Stimulated activated CD4-positive, alpha-beta T cell treated with anti-CD3 and anti-CD28 coated beads, Interleukin-2, amount 100 ng/mL, for 4 hours (primary cell): ENCODE measurements around the gene SLF2.

Source experiments
- DNase-seq: peaks from one replicate; pipeline ENCODE4 v3.0.0-alpha.2; 2020; ENCODE audit warnings: low read depth

SLF2 gene

GRCh38 chr10:101000127-101000914 lies 87.6 kb downstream of the SLF2 start:
- no peak for DNase-seq

GRCh38 chr10:101000915-101001658 lies 88.3 kb downstream of the SLF2 start:
- DNase-seq: no peak

GRCh38 chr10:101001659-101002035 lies 88.9 kb downstream of the SLF2 start:
- DNase-seq: no peak

- DNase-seq: no peak
Observed at GRCh38 chr10:101002456-101002855, 89.7 kb downstream of the SLF2 start.

- no peak for DNase-seq
Observed at GRCh38 chr10:101003639-101004206, 91.0 kb downstream of the SLF2 start.

GRCh38 chr10:101005361-101005760 lies 92.6 kb downstream of the SLF2 start:
- no peak for DNase-seq

GRCh38 chr10:101005869-101006567 lies 93.3 kb downstream of the SLF2 start:
- no peak for DNase-seq

- DNase-seq: no peak
Observed at GRCh38 chr10:101006593-101007098, 93.9 kb downstream of the SLF2 start.

- no peak for DNase-seq
Observed at GRCh38 chr10:101007099-101007711, 94.4 kb downstream of the SLF2 start.

GRCh38 chr10:101007915-101008822 lies 95.4 kb downstream of the SLF2 start:
- DNase-seq: no peak

- DNase-seq: no peak
Observed at GRCh38 chr10:101008823-101009423, 96.2 kb downstream of the SLF2 start.

GRCh38 chr10:101010329-101010728 lies 97.6 kb downstream of the SLF2 start:
- no peak for DNase-seq

GRCh38 chr10:101011517-101012423 lies 99.0 kb downstream of the SLF2 start:
- no peak for DNase-seq

- peak; percentile 59 for DNase-seq
Observed at GRCh38 chr10:101012525-101013364, 100.0 kb downstream of the SLF2 start.

- no peak for DNase-seq
Observed at GRCh38 chr10:101013365-101013825, 100.6 kb downstream of the SLF2 start.

GRCh38 chr10:101014230-101014884 lies 101.6 kb downstream of the SLF2 start:
- peak; percentile 59 for DNase-seq
